Upper lobe of left lung (tissue), 6 donors: ENCODE measurements around the gene FTO. TPM values are rescaled to one million over a fixed set of nuclear protein-coding genes. Genes with fewer than 3 reads are reported as not detected.

ENCODE experiments used
- ATAC-seq, 2 donors: fragments of 200-7000 bp; cut with Tn5 transposase; one replicate each; pipeline ENCODE4 v1.9.1; 2022; ENCODE audit warnings: mild to moderate bottlenecking in 2 of 2, moderate library complexity in 2 of 2; ENCODE audit not compliant: low FRiP score in 2 of 2
- DNase-seq, 2 donors: peaks; one replicate each; pipeline ENCODE4 v3.0.0-alpha.2; 2019 to 2020
- H3K27ac ChIP-seq, 4 donors: fragments of 200-600 bp; sonication (generic); one replicate each; pipeline ENCODE4 v1.5.1; 2016 to 2019
- H3K27me3 ChIP-seq, 4 donors: fragments of 200-600 bp; sonication (generic); one replicate each; pipeline ENCODE4 v1.5.1; 2017 to 2019
- H3K36me3 ChIP-seq, 4 donors: fragments of 200-600 bp; sonication (generic); one replicate each; pipeline ENCODE4 v1.5.1; 2016 to 2019
- H3K4me1 ChIP-seq, 4 donors: fragments of 200-600 bp; sonication (generic); one replicate each; pipeline ENCODE4 v1.5.1; 2018 to 2019
- H3K4me3 ChIP-seq, 4 donors: fragments of 200-600 bp; sonication (generic); one replicate each; pipeline ENCODE4 v1.5.1; 2017 to 2019; ENCODE audit warnings: mild to moderate bottlenecking in 2 of 4, moderate library complexity in 1 of 4
- H3K9me3 ChIP-seq, 4 donors: fragments of 200-600 bp; sonication (generic); one replicate each; pipeline ENCODE4 v1.5.1; 2018 to 2019
- CTCF ChIP-seq, 6 experiments: fragments of 450-650 bp in 4 of 6; fragments of 200-600 bp in 2 of 6; sonication (generic) in 2 of 6; IDR thresholded peaks; one replicate each; pipeline ENCODE4 v1.5.1; 2016 to 2019; ENCODE audit warnings: antibody characterized with exemption in 6 of 6
- EP300 ChIP-seq, 4 donors: sonication (generic); formaldehyde crosslinking; IDR thresholded peaks; one replicate each; pipeline ENCODE4 v1.5.1; 2017; ENCODE audit warnings: antibody characterized with exemption in 4 of 4, control low read depth in 2 of 4
- POLR2A ChIP-seq, 4 donors: fragments of 450-650 bp; IDR thresholded peaks; one replicate each; pipeline ENCODE4 v1.5.1; 2016 to 2017; ENCODE audit warnings: antibody characterized with exemption in 4 of 4, mild to moderate bottlenecking in 2 of 4
- POLR2AphosphoS5 ChIP-seq, 2 donors: sonication (generic); formaldehyde crosslinking; IDR thresholded peaks; one replicate each; pipeline ENCODE4 v1.5.1; 2017; ENCODE audit warnings: antibody characterized with exemption in 2 of 2
- WGBS, 2 donors: methylation state at CpG; one replicate each; pipeline ENCODE4 v1.1.5; 2017 to 2018; 5-methylcytosine and 5-hydroxymethylcytosine counted together
- total RNA-seq, 6 donors: library from RNA; depleted of rRNA in 4 of 6; stranded (reverse); fragments of >200 nt in 4 of 6; gene quantifications; one replicate each; pipeline versions ENCODE4 v1.1.0 to v1.2.1, GENCODE V29; 2016 to 2021
- donor health status: DM: no; HTN: no; CAD: no; lungs with moderate emphysema.
- donor health status: DM: no; HTN: yes; CAD: no; lungs with severe emphysema.

Gene FTO
- total RNA-seq, 6 donors from 2014 or later, result 62.9 to 114 (median 75.4) TPM

DNA sequence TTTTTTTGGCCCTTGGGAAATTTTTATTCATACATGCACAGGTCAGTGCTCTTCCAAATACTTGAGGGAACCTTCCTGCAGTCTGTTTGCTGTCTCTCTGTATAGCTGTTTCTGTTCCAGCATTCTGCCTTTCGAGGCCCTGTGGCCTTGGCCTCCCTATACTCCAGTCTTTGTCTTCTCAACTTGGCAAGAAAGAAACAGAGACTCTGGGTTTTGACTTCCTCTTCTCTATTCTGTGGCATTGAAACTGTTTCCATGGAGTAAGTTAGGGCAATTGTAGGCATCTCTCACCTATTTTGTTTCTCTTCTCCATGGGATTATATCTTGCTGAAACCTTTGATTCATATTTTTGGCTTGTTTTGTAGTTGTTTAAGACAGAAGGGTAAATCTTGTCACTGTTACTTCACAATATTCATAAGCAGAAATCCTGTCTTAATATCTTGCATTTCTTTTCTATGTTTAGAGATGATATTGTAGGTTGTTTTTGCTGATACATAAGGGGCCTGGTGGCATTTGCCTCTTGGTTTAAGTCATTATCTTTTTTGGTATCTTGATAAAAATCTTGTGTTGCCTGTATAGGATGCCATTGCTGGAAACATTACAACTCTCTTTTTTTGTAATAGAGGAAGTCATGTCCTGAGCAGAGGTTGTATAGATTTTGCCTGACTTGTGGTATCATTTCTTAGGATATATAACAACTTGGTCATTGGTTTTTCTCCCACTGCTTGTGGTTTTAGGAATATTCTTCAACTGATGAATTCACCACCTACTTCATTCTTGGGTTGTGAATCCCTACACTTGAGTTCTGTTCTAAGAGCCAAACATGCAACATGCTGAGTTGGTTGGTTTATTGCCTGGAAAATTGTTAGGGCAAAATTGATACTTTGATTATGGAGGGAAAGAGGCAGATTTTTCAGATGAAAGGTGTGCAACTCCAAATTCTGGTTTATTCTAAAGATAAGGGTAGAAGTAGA lies 168.6 kb downstream of the FTO start:
- Histone ChIP-seq H3K4me3 (no peak overlapping the region), H3K27ac (no peak overlapping the region), H3K4me1 (no peaks in the 10 kb centered on the region), H3K36me3 (peaks cover 0 to 7% (median 0%) of the 10 kb centered on the region in 4 donors), H3K9me3 (no peaks in the 10 kb centered on the region), H3K27me3 (no peaks in the 10 kb centered on the region)
- WGBS, 2 donors, result 64 to 82% methylated on average over 1 of the region's 1 CpG
- no peak for ATAC-seq
- TF ChIP-seq EP300 (IDR thresholded peaks at IDR 0.05), result no peak
- no peak for TF ChIP-seq CTCF (IDR thresholded peaks at IDR 0.05)
- no peak for DNase-seq

DNA sequence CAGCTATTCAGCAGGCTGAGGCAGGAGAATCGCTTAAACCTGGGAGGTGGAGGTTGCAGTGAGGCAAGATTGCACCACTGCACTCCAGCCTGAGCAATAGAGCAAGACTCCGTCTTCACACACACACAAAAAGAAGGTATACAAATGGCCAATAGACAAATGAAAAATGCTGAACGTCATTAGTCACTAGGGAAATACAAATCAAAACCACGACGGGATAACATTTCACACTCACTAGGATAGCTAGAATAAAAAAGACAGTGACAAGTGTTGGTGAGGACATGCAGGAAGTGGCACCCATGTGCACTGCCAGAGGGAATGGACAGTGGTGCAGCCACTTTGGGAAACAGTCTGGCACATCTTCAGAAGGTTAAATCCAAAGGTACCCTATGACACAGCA lies 172.9 kb downstream of the FTO start:
- TF ChIP-seq CTCF (IDR thresholded peaks at IDR 0.05) (no peak), POLR2AphosphoS5 (IDR thresholded peaks at IDR 0.05) (no peak), EP300 (IDR thresholded peaks at IDR 0.05) (no peak), POLR2A (IDR thresholded peaks at IDR 0.05) (no peak)
- DNase-seq (no peak), ATAC-seq (no peak)
- Histone ChIP-seq H3K4me1 (no peaks in the 10 kb centered on the region), H3K27ac (no peak overlapping the region), H3K4me3 (no peak overlapping the region), H3K36me3 (peaks cover 0 to 22% (median 0%) of the 10 kb centered on the region in 4 donors), H3K9me3 (no peaks in the 10 kb centered on the region), H3K27me3 (no peaks in the 10 kb centered on the region)
- 83 to 90% methylated on average over 5 of the region's 5 CpGs for WGBS, 2 donors

DNA sequence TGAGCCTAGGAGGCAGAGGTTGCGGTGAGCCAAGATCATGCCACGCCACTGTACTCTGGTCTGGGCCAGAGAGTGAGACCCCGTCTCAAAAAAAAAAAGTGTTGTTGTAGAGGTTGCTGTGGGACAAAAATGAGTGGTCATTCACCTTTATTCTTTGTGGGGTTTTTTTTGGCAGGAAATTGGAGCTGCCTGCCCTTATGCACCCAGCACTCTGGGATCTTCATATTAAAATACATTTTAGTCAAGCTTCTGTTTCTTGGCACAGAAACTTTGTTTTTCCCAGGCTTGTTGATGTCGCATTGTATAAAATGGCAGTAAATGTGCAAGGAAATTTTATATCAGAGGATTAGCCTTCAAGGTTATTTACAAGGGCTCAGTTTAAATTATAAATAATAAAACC lies 174.3 kb downstream of the FTO start:
- peaks cover 0 to 19% (median 0%) of the 10 kb centered on the region in 4 donors for H3K36me3 ChIP-seq
- WGBS, 2 donors, result 93 to 95% methylated on average over 4 of the region's 4 CpGs
- TF ChIP-seq POLR2AphosphoS5 (IDR thresholded peaks at IDR 0.05) (no peak), CTCF (IDR thresholded peaks at IDR 0.05) (no peak), EP300 (IDR thresholded peaks at IDR 0.05) (no peak), POLR2A (IDR thresholded peaks at IDR 0.05) (no peak)
- no peaks in the 10 kb centered on the region for H3K27me3 ChIP-seq
- no peaks in the 10 kb centered on the region for H3K9me3 ChIP-seq
- H3K27ac ChIP-seq, result no peak overlapping the region
- DNase-seq (no peak), ATAC-seq (no peak)
- H3K4me3 ChIP-seq, result no peak overlapping the region
- H3K4me1 ChIP-seq, result no peaks in the 10 kb centered on the region

DNA sequence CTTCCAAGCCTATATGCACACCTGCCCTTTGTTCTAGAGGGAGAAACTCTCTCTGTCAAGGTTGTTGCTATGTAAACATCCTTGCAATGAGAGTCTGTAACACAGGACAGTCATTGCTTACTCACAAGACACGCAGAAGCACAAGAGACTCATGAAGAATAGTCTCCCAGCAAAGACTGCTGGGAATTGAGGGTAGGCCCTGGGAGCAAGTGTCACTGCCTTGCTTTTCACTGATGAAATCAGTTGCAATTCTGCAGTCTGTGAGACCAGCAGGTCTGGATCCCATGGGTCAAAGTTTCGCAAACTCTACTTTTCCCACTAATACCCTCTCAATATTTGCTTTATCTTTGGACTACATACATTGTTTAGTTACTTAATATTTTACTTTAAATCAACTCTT lies 177.4 kb downstream of the FTO start:
- H3K27ac ChIP-seq, result no peak overlapping the region
- H3K4me3 ChIP-seq, result no peak overlapping the region
- no peaks in the 10 kb centered on the region for H3K27me3 ChIP-seq
- 83 to 96% methylated on average over 2 of the region's 2 CpGs for WGBS, 2 donors
- DNase-seq (no peak), ATAC-seq (no peak)
- peaks cover 0 to 15% (median 2%) of the 10 kb centered on the region in 4 donors for H3K36me3 ChIP-seq
- H3K9me3 ChIP-seq, result no peaks in the 10 kb centered on the region
- TF ChIP-seq CTCF (IDR thresholded peaks at IDR 0.05) (no peak), EP300 (IDR thresholded peaks at IDR 0.05) (no peak), POLR2A (IDR thresholded peaks at IDR 0.05) (no peak), POLR2AphosphoS5 (IDR thresholded peaks at IDR 0.05) (no peak)
- no peaks in the 10 kb centered on the region for H3K4me1 ChIP-seq
